Body of pancreas (tissue), 4 donors: Measurements from ENCODE around the gene TSPEAR.

Source experiments
- CTCF ChIP-seq, 7 experiments: fragments of 450-650 bp in 4 of 7; fragments of 200-600 bp in 3 of 7; sonication (generic) in 3 of 7; IDR thresholded peaks; one replicate each; pipeline ENCODE4 v1.5.1; 2016 to 2019; ENCODE audit warnings: antibody characterized with exemption in 7 of 7
- POLR2A ChIP-seq, 3 donors: fragments of 450-650 bp; IDR thresholded peaks; one replicate each; pipeline ENCODE4 v1.6.1; 2016; ENCODE audit warnings: antibody characterized with exemption in 3 of 3, mild to moderate bottlenecking in 2 of 3

GRCh38 chr21:44461464-44462001, 249.8 kb downstream of the TSPEAR start:
- TF ChIP-seq CTCF (IDR thresholded peaks at IDR 0.05) = peak in 2 of 7 experiments; percentile 7 to 12
- no peak for TF ChIP-seq POLR2A (IDR thresholded peaks at IDR 0.05)
